Measurements from ENCODE around the gene RPL11.
"Not testable (repeated sequence)": the region's sequence is repeated elsewhere in the genome, so short reads cannot be mapped to it uniquely, and the experiment has no call there.

DNA sequence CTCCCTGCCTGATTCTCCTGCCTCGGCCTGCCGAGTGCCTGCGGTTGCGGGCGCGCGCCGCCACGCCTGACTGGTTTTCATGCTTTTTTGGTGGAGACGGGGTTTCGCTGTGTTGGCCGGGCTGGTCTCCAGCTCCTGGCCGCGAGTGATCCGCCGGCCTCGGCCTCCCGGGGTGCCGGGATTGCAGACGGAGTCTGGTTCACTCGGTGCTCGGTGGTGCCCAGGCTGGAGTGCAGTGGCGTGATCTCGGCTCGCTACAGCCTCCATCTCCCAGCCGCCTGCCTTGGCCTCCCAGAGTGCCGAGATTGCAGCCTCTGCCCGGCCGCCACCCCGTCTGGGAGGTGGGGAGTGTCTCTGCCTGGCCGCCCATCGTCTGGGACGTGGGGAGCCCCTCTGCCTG is 3.3 kb upstream of the RPL11 start:
- TF ChIP-seq, protein P1, sequence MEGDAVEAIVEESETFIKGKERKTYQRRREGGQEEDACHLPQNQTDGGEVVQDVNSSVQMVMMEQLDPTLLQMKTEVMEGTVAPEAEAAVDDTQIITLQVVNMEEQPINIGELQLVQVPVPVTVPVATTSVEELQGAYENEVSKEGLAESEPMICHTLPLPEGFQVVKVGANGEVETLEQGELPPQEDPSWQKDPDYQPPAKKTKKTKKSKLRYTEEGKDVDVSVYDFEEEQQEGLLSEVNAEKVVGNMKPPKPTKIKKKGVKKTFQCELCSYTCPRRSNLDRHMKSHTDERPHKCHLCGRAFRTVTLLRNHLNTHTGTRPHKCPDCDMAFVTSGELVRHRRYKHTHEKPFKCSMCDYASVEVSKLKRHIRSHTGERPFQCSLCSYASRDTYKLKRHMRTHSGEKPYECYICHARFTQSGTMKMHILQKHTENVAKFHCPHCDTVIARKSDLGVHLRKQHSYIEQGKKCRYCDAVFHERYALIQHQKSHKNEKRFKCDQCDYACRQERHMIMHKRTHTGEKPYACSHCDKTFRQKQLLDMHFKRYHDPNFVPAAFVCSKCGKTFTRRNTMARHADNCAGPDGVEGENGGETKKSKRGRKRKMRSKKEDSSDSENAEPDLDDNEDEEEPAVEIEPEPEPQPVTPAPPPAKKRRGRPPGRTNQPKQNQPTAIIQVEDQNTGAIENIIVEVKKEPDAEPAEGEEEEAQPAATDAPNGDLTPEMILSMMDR (IDR thresholded peaks at IDR 0.05), result not testable (repeated sequence)
- TF ChIP-seq POLR2A (IDR thresholded peaks at IDR 0.05), result not testable (repeated sequence)
